HG02885 (cell line): ENCODE measurements around the gene ANKHD1.
"Not testable (repeated sequence)": the region's sequence is repeated elsewhere in the genome, so short reads cannot be mapped to it uniquely, and the experiment has no call there.

Experiments used
- ATAC-seq: cut with Tn5 transposase; IDR thresholded peaks from one replicate; pipeline ENCODE4 v1.9.1; 2021; ENCODE audit warnings: mild to moderate bottlenecking; ENCODE audit not compliant: unreplicated experiment, poor library complexity

ANKHD1 gene

GRCh38 chr5:140575309-140575708, 173.7 kb downstream of the ANKHD1 start:
- ATAC-seq = no peak

- ATAC-seq = no peak
These were observed 175.2 kb downstream of the ANKHD1 start for GRCh38 chr5:140576776-140577201.

- ATAC-seq = not testable (repeated sequence)
These were observed 177.6 kb downstream of the ANKHD1 start for GRCh38 chr5:140579188-140579747.

- ATAC-seq = no peak
These were observed 185.9 kb downstream of the ANKHD1 start for GRCh38 chr5:140587495-140587894.

- ATAC-seq = no peak
These were observed 186.9 kb downstream of the ANKHD1 start for GRCh38 chr5:140588311-140589070.
